Measurements from ENCODE around the gene UBE3B. TPM values are rescaled to one million over a fixed set of nuclear protein-coding genes. Genes with fewer than 3 reads are reported as not detected.
"Not testable (repeated sequence)": the region's sequence is repeated elsewhere in the genome, so short reads cannot be mapped to it uniquely, and the experiment has no call there.

The UBE3B gene
- total RNA-seq = 54.1 and 60.0 TPM in 2 replicates

- peak; percentile 94 for DNase-seq
Measured at GRCh38 chr12:109477185-109477962, at the start of gene UBE3B, which contains the start of gene KCTD10. Gene UBE3B (plus strand): TSS chr12:109477634. CDS start chr12:109483552, 5,918 bp downstream. Gene KCTD10 (minus strand): TSS chr12:109477300. CDS start chr12:109477262, 38 bp downstream.

- DNase-seq = peak; percentile 91
Measured at GRCh38 chr12:109428037-109428629, 49.3 kb upstream of the UBE3B start.

- DNase-seq = not testable (repeated sequence)
Measured at GRCh38 chr12:109428804-109429203, 48.6 kb upstream of the UBE3B start.

- DNase-seq = no peak
Measured at GRCh38 chr12:109430244-109430643, 47.2 kb upstream of the UBE3B start.

GRCh38 chr12:109432431-109432830 lies 45.0 kb upstream of the UBE3B start:
- DNase-seq = no peak

GRCh38 chr12:109432842-109433304 lies 44.6 kb upstream of the UBE3B start:
- DNase-seq = peak; percentile 95

GRCh38 chr12:109433618-109434017 lies 43.8 kb upstream of the UBE3B start:
- peak; percentile 21 for DNase-seq

GRCh38 chr12:109434582-109434981 lies 42.9 kb upstream of the UBE3B start:
- no peak for DNase-seq

GRCh38 chr12:109435428-109436187 lies 41.8 kb upstream of the UBE3B start:
- DNase-seq = no peak

GRCh38 chr12:109436188-109436560 lies 41.3 kb upstream of the UBE3B start:
- peak; percentile 36 for DNase-seq

- DNase-seq = no peak
Measured at GRCh38 chr12:109439181-109439580, 38.3 kb upstream of the UBE3B start.

- not testable (repeated sequence) for DNase-seq
Measured at GRCh38 chr12:109439951-109440350, 37.5 kb upstream of the UBE3B start.

GRCh38 chr12:109440851-109441490 lies 36.5 kb upstream of the UBE3B start:
- no peak for DNase-seq

- DNase-seq = no peak
Measured at GRCh38 chr12:109443794-109444193, 33.6 kb upstream of the UBE3B start.

- no peak for DNase-seq
Measured at GRCh38 chr12:109444259-109444658, 33.2 kb upstream of the UBE3B start.

- DNase-seq = peak; percentile 27
Measured at GRCh38 chr12:109445191-109445609, 32.2 kb upstream of the UBE3B start.

GRCh38 chr12:109446869-109447268 lies 30.6 kb upstream of the UBE3B start:
- DNase-seq = no peak

- DNase-seq = no peak
Measured at GRCh38 chr12:109447482-109447881, 30.0 kb upstream of the UBE3B start.

- DNase-seq = peak; percentile 71
Measured at GRCh38 chr12:109448272-109448671, 29.2 kb upstream of the UBE3B start.

GRCh38 chr12:109448707-109449390 lies 28.6 kb upstream of the UBE3B start:
- DNase-seq = no peak

GRCh38 chr12:109449845-109450532 lies 27.4 kb upstream of the UBE3B start:
- no peak for DNase-seq

Data from dermis blood vessel endothelial cell (primary cell).